ENCODE measurements around the gene MCU.

- TF ChIP-seq POLR2A (IDR thresholded peaks at IDR 0.05; ENCODE audit: control extremely low read depth in 1 of 2, low read depth in 2 of 2, low read length in 2 of 2) = no peak
- no peak for TF ChIP-seq RAD21 (IDR thresholded peaks at IDR 0.05 in 1 of 2, conservative IDR thresholded peaks at IDR 0.05 in 1 of 2; ENCODE audit: low read depth in 2 of 2, low read length in 2 of 2)
- TF ChIP-seq PHF8 (conservative IDR thresholded peaks at IDR 0.05; ENCODE audit: low read depth, low read length) = no peak
- no peak for TF ChIP-seq SP4 (IDR thresholded peaks at IDR 0.05; ENCODE audit: low read length)
- no peak for TF ChIP-seq CTCF (IDR thresholded peaks at IDR 0.05; ENCODE audit: control extremely low read depth in 1 of 3, insufficient read depth in 1 of 3, low read depth in 1 of 3, low read length in 3 of 3)
- TF ChIP-seq GABPA (IDR thresholded peaks at IDR 0.05; ENCODE audit: borderline replicate concordance, insufficient read depth, low read length) = no peak
- no peak for TF ChIP-seq JUND (IDR thresholded peaks at IDR 0.05; ENCODE audit: low read length)
Observed at GRCh38 chr10:72928798-72929197, 236.9 kb downstream of the MCU start.
